Left renal cortex interstitium (tissue), 4 donors: Measurements from ENCODE around the gene P2RY8. TPM values are rescaled to one million over a fixed set of nuclear protein-coding genes. Genes with fewer than 3 reads are reported as not detected.
"Not testable (repeated sequence)": the region's sequence is repeated elsewhere in the genome, so short reads cannot be mapped to it uniquely, and the experiment has no call there.

Experiments used
- DNase-seq, 4 donors: peaks; one replicate each; pipeline ENCODE4 v3.0.0-alpha.2; 2013; ENCODE audit warnings: low read depth in 4 of 4, low spot score in 2 of 4, missing footprints in 1 of 4
- polyA plus RNA-seq, 4 donors: library from polyadenylated mRNA; unstranded; fragments of 120-200 nt; gene quantifications; one replicate each; pipeline ENCODE4 v1.2.1, GENCODE V29; 2013; ENCODE audit not compliant: insufficient read length in 4 of 4

Gene P2RY8, protein sequence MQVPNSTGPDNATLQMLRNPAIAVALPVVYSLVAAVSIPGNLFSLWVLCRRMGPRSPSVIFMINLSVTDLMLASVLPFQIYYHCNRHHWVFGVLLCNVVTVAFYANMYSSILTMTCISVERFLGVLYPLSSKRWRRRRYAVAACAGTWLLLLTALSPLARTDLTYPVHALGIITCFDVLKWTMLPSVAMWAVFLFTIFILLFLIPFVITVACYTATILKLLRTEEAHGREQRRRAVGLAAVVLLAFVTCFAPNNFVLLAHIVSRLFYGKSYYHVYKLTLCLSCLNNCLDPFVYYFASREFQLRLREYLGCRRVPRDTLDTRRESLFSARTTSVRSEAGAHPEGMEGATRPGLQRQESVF
- polyA plus RNA-seq: 1 to 10 TPM in 3 of 4 donors, under 1 TPM in 1; 0.99 to 1.6 (median 1.4) TPM

- no peak for DNase-seq
These were observed at the start of gene P2RY8 for GRCh38 chrX:1537031-1537715. P2RY8 (minus strand) TSS chrX:1537185; CDS start chrX:1466558, 70,627 bp downstream.

- DNase-seq: no peak
These were observed 47.4 kb upstream of the P2RY8 start for GRCh38 chrX:1584237-1585011.

DNA sequence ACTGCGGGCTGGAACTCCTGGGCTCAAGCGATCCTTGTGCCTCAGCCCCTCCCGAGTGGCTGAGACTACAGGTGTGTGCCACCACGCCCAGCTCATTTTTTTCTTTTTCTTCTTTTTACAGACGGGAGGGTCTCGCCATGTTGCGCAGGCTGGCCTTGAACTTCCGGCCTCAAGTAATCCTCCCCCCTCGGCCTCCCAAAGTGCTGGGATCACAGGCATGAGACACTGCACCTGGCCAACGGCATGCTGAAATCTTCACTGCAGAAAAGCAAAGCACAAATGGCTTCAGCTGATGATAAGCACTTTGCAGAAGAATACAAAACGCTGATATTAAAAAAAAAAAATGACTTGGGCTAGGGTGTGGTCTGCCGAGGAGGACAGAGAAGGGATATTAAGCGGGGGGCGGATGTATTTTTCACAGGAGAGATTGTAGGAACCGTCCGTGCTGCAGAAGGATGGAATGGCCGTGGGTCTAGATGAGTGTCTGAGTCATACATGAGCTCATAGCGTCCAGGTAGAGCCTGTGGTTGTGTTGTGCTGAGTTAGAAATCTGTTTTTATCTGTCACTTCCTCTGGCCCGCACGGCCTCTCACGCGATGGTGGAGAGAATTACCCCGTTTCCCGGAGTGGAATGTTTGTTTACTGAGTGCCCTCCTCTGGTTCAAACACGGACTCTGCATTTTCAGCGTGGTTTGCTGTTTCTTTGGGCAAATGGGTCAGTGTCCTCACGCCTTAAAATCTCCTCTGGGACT lies 45.9 kb upstream of the P2RY8 start:
- DNase-seq: no peak

DNA sequence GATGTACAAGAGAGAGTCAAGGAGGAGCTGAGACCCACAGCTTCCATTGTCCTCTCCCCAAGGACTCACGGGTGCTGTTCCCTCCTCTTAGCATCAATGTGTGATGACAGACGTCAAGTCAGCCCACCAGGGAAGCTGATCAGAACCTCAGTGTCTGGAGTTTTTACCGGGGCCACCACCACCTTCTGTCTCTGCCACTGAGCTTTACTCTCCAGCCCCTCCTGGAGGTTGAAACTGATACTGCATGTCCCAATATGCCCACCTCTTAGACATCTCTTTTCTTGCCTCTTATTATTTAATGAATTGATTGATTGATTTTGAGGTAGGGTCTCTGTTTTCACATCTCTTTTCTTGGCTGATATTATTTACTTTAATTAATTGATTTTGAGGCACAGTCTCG lies 44.1 kb upstream of the P2RY8 start:
- no peak for DNase-seq

DNA sequence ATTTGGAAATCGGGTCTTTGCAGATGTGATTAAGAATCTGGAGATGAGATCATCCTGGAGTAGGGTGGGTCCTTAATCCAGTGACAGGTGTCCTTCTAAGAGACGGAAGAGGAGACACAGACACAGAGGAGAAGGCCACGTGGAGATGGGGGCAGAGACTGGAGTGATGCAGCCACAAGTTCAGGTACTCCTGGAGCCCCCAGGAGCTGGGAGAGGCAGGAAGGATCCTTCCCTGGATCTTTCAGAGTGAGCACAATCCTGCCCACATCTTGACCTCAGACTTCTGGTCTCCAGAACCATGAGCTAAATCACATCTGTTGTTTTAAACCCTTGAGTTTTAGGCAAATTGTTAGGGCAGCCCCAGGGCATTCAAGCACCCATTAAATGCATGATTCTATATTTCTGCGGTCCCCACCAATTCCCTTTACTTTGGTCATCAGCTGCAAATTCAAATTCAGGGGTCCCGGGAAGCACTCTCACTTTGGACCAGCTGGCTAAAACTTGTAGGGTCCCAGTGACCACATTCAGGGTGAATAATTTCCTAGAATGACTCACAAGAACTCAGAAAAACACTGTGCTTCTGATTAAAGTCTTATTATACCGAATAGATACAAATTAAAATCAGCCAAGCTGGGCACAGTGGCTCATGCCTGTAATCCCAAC lies 41.7 kb upstream of the P2RY8 start:
- no peak for DNase-seq

- no peak for DNase-seq
These were observed 40.9 kb upstream of the P2RY8 start for GRCh38 chrX:1577845-1578244.

- no peak for DNase-seq
These were observed 39.4 kb upstream of the P2RY8 start for GRCh38 chrX:1576201-1576992.

- DNase-seq: not testable (repeated sequence)
These were observed 37.2 kb upstream of the P2RY8 start for GRCh38 chrX:1574181-1574580.

- DNase-seq: no peak
These were observed 28.0 kb upstream of the P2RY8 start for GRCh38 chrX:1564750-1565683.

GRCh38 chrX:1564077-1564476 lies 27.1 kb upstream of the P2RY8 start:
- DNase-seq: not testable (repeated sequence)

GRCh38 chrX:1561164-1561563 lies 24.2 kb upstream of the P2RY8 start:
- DNase-seq: no peak

DNA sequence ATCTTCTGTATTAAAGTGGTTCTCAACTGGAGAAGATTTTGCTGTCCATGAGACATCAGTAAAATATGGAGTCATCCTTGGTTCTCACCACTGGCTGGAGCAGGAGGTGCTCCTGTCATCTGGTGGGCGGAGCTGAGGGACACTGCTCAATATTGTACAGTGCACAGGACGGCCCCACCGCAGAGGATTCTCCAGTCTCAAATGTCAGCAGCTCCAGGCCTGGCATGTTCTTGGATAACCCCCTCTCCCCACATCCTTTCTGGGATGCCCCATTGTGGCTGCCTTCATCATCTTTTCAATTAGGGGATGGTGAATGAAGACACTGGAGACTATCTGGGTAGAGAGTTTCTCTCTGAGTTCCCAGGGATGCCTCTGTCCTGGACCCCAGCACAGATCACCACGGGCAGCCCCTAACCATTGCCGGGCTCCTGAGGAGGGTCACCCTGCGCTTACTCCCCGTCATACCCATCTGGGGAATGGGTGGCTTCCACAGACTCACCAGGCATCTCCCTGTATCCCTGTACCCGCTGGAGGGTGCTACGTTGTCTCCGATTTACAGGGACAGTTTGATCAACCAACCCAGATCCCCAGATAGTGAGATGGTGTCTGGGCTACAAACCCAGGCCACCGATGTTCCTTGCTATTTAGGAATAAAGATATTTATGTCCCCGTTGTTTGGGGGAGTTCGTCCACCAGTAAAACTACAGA lies 21.9 kb upstream of the P2RY8 start:
- DNase-seq: no peak

DNA sequence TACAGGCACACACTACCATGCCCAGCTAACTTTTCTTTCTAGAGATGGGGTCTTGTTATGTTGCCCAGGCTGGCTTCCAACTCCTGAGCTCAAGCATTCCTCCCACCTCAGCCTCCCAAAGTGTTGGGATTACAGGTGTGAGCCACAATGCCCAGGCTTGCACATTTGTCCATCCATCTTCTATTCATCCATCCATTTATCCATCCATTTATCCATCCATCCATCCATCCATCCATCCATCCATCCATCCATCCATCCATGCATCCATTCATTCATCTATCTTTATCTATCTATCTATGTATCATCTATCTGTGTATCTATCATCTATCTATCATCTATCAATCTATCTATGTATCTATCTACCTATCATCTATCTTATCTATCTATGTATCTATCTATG lies 20.5 kb upstream of the P2RY8 start:
- DNase-seq: not testable (repeated sequence)

DNA sequence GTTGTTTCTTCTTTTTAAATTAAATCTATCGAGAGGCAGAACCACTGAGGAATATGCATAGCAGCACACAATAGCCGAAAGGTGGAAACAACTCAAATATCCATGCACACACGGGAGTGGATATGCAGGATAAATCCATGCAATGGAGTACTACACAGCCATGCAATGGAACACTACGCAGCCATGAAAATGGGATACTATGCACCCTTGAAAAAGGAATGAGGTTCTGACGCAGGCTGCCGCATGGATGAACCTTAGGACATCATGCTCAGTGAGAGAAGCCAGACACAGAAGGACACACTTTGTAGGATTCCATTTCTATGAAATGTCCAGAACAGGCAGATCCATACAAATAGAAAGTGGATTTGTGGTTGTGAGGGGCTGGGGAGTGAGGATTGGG lies 18.4 kb upstream of the P2RY8 start:
- DNase-seq: no peak

- DNase-seq: no peak
These were observed 17.7 kb upstream of the P2RY8 start for GRCh38 chrX:1554469-1555210.

DNA sequence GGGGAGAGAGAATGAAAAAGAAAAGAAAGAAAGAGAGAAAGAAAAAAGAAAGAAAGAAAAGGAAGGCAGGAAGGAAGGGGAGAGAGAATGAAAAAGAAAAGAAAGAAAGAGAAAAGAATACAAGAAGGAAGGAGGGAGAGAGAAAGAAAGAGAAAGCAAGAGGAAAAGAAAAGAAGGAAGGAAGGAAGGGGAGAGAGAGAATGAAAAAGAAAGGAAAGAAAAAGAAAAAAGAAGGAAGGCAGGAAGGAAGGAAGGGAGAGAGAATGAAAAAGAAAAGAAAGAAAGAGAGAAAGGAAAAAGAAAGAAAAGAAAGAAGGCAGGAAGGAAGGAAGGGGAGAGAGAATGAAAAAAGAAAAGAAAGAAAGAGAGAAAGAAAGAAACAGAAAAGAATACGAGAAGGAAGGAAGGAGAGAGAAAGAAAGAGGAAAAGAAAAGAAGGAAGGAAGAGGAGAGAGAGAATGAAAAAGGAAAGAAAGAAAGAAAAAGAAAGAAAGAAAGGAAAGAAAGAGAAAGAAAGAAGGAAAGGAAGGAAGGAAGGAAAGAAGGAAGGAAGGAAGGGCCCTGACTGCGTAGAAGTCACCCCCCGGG lies 15.1 kb upstream of the P2RY8 start:
- DNase-seq: no peak
